ENCODE results near the gene PCP4.

DNA sequence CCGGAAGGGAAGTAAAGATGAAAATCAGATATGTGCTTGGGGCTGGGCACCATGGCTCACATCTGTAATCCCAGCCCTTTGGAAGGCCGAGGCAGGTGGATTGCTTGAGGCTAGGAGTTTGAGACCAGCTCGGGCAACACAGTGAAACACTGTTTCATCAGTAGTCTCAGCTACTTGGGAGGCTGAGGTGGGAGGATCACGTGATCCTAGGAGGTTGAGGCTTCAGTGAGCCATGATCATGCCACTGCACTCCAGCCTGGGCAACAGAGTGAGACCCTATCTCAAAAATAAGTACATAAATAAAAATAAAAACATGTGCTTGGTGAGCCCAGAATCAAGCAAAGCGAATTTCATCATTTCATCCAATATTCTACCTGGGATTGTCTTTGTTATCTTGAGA, 23.3 kb upstream of the PCP4 start:
- TF ChIP-seq, protein P1, sequence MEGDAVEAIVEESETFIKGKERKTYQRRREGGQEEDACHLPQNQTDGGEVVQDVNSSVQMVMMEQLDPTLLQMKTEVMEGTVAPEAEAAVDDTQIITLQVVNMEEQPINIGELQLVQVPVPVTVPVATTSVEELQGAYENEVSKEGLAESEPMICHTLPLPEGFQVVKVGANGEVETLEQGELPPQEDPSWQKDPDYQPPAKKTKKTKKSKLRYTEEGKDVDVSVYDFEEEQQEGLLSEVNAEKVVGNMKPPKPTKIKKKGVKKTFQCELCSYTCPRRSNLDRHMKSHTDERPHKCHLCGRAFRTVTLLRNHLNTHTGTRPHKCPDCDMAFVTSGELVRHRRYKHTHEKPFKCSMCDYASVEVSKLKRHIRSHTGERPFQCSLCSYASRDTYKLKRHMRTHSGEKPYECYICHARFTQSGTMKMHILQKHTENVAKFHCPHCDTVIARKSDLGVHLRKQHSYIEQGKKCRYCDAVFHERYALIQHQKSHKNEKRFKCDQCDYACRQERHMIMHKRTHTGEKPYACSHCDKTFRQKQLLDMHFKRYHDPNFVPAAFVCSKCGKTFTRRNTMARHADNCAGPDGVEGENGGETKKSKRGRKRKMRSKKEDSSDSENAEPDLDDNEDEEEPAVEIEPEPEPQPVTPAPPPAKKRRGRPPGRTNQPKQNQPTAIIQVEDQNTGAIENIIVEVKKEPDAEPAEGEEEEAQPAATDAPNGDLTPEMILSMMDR (IDR thresholded peaks at IDR 0.05 in 2 of 3, conservative IDR thresholded peaks at IDR 0.05 in 1 of 3; ENCODE audit: control insufficient read depth in 2 of 3, extremely low read depth in 1 of 3, insufficient read depth in 1 of 3, low read depth in 3 of 3, low read length in 3 of 3), result no peak
- TF ChIP-seq EP300 (IDR thresholded peaks at IDR 0.05; ENCODE audit: borderline replicate concordance in 1 of 2, control insufficient read depth in 1 of 2, low read depth in 2 of 2, low read length in 2 of 2) (no peak), TAF1 (IDR thresholded peaks at IDR 0.05; ENCODE audit: borderline replicate concordance, low read depth, low read length) (no peak), GABPA (IDR thresholded peaks at IDR 0.05; ENCODE audit: low read depth) (no peak), POLR2AphosphoS5 (IDR thresholded peaks at IDR 0.05; ENCODE audit: low read length) (no peak), MAX (IDR thresholded peaks at IDR 0.05; ENCODE audit: low read depth, low read length) (no peak)
- TF ChIP-seq, protein P2, sequence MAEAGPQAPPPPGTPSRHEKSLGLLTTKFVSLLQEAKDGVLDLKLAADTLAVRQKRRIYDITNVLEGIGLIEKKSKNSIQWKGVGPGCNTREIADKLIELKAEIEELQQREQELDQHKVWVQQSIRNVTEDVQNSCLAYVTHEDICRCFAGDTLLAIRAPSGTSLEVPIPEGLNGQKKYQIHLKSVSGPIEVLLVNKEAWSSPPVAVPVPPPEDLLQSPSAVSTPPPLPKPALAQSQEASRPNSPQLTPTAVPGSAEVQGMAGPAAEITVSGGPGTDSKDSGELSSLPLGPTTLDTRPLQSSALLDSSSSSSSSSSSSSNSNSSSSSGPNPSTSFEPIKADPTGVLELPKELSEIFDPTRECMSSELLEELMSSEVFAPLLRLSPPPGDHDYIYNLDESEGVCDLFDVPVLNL (IDR thresholded peaks at IDR 0.05; ENCODE audit: low read depth, low read length), result no peak
